PC-9 (cell line): Measurements from ENCODE around the gene CHN1.

ENCODE experiments used
- EZH2 ChIP-seq: fragments of 200-600 bp; sonication (generic); IDR thresholded peaks from 2 replicates; pipeline ENCODE4 v1.8.0; 2017; ENCODE audit warnings: antibody characterized with exemption, low read depth
- TF ChIP-seq, protein P1 (sequence below): fragments of 200-600 bp; sonication (generic); conservative IDR thresholded peaks from 2 replicates; pipeline ENCODE4 v1.6.1; 2017; ENCODE audit warnings: mixed run types, antibody characterized with exemption, mild to moderate bottlenecking, moderate library complexity

DNA sequence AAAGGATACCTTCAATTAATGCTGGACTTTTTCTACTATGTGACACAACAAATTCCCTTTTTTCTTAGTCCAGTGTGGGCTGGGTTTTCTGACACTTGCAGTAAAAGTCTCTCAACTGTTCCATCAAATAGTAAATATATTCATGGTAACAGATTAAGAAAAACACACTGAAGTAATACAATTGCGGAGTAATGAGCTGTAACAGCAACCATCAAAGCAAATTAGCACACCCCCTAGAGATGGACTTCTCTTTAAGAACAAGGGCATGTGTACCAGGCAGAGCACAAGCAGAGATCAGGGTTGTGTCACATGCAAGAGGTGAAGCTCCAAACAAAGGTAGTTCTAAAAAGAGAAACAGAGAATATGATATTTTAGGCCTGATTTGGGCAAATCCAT lies 168.2 kb downstream of the CHN1 start:
- TF ChIP-seq, protein P1, sequence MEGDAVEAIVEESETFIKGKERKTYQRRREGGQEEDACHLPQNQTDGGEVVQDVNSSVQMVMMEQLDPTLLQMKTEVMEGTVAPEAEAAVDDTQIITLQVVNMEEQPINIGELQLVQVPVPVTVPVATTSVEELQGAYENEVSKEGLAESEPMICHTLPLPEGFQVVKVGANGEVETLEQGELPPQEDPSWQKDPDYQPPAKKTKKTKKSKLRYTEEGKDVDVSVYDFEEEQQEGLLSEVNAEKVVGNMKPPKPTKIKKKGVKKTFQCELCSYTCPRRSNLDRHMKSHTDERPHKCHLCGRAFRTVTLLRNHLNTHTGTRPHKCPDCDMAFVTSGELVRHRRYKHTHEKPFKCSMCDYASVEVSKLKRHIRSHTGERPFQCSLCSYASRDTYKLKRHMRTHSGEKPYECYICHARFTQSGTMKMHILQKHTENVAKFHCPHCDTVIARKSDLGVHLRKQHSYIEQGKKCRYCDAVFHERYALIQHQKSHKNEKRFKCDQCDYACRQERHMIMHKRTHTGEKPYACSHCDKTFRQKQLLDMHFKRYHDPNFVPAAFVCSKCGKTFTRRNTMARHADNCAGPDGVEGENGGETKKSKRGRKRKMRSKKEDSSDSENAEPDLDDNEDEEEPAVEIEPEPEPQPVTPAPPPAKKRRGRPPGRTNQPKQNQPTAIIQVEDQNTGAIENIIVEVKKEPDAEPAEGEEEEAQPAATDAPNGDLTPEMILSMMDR: no peak
- TF ChIP-seq EZH2: no peak
